Putamen (tissue), 1 donor: ENCODE results near the gene ADGRB3.
A peak's percentile ranks its signal among the peaks of the same experiment; 100 is the strongest.
"Not testable (repeated sequence)": the region's sequence is repeated elsewhere in the genome, so short reads cannot be mapped to it uniquely, and the experiment has no call there.

ENCODE experiments used
- DNase-seq: peaks from one replicate; pipeline ENCODE4 v3.0.0-alpha.2; 2016; ENCODE audit warnings: low spot score

ADGRB3 gene

DNA sequence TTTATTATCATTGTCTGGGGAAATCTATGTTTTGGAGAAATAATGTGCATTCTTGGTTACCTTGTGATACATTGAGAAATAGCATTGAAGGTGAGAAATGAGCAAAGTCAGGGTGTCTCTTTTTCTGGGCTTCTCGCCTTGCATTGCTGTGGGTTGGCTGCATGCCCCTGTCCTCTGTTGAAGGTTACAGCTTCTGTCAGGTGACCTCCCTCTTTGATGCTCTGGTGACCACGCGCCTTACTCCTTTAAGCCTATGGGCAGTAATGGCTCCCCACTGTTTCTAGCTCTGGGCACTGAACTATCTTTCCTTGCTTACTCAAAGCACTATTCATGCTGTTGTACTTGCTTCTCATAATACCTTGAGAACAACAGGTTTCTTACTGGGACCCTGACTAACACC lies 14.6 kb downstream of the ADGRB3 start:
- no peak for DNase-seq

DNA sequence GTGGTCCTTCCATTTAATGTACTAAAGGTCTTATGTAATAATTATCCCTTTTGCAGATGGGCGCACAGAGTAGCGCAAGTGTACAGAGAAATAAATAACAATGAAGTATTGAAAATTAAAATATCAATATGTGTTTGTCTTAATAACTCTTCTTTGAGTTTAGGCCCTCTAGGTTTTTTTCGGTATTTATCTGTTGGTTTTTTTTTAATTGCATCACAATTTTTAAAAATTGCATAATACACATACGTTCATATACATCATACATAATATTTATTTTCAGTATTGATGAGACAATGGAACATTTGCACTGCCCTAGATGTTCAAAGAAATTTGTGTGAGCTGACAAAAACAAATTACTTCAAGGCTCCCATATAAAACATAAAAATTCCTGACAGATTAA lies 15.1 kb downstream of the ADGRB3 start:
- DNase-seq, result no peak

DNA sequence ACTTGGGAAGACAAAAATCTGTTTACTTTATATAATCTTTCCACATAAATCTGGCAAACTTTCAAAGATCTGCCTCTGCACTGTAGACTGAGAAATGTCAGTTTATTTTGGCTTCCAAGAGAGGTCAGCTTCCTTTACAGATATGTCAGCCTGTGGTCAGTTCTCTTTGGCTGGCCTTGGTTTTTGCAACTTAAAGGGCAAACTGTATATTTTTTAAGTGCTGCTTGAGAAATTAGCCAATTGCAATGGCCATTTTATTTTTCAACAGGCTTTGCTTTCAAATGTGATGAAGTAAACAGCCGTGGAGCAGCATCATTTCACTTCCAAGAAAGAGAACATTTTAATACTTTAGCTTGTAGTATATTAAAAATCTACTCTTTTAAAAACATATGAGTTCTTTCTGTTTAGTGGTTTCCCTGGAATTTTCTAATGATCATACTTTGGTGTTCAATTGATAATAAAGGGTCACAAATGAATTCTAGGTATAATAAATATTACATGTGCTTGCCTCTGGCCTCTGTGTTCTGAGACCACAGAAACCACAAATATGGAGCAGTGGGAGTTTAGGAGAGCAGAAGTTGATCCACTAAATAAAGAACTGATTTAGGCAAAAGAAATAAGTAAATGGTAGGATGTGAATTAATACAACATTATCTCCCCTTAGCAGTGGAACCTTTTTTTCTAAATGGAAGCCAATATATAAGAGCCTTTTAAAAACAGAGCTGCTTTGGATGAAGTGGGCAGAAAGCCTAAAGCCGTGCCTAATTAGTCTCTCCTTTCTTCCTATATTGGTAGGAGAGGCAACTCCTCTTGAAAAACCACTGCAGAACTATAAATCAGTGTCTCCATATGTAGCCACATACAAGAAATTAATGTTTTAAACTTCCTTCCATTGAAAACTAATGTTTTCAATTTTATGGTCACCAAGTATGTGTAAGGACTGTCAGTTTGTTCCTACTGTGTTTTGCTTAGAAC lies 16.2 kb downstream of the ADGRB3 start:
- no peak for DNase-seq

DNA sequence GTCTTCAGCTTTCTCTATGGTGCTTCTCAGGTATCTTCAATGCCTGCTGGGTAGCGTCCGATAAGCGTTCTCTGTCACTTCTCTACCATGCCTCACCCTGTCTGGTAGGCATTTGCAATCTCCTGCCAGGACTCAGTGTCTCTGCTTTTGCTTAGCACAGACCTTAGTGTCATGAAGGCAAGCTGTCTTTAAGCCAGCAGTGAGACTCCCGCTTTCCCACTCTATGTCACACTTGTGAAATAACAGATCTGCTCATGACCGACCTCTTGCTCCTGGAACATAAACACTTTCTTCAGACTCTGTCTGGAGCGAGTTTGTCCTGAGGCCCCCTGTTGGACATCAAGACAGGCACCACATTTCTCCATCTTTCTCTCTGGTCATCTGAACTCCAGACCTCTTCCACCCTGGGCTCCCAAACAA lies 17.0 kb downstream of the ADGRB3 start:
- DNase-seq, result peak; percentile 62

DNA sequence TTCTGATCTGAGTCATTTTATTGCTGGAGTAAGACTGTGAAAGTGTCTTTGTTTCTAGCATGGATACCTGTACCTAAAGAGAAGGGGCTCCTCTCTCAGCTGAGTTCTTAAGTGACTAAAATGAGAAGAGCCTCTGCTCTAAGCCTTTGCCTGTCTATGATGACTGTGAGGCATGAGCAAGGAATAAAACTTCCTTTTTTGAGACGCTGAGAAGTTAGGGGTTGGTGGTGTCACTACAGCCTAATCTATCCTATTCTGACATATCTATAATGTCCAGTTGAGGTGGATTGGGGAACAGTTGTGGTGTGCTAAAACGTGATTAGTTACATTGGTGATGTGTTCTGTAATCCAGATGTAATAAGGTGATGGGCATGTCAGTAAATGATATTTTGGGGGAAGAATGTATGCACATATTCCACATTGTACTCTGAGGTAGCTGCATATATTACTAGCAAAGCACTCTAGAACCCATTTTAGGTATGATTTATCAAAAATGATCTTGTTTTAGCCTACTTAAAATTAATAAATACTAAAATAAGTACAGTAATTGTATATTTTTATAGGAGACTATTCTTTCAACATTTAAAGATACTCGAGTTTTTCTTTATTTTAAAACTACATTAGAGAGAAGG lies 18.1 kb downstream of the ADGRB3 start:
- no peak for DNase-seq

DNA sequence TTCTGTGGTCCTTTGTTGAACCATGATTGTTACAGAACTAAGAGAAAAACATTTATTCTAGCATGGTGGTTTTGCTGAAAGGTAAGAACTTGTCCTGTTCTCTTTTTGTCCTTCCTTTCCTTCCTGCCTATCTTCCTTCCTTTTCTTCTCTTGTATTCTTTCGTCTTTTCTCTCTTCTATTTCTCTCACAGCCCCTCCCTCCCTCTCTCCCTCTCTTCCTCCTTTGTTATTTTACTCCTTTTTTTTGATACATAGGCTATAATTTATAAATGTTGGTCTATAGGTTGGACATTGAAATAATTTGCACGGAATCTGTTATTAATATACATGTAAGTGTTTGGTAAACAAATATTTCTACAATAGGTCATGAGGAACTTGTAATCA lies 18.6 kb downstream of the ADGRB3 start:
- DNase-seq, result no peak

DNA sequence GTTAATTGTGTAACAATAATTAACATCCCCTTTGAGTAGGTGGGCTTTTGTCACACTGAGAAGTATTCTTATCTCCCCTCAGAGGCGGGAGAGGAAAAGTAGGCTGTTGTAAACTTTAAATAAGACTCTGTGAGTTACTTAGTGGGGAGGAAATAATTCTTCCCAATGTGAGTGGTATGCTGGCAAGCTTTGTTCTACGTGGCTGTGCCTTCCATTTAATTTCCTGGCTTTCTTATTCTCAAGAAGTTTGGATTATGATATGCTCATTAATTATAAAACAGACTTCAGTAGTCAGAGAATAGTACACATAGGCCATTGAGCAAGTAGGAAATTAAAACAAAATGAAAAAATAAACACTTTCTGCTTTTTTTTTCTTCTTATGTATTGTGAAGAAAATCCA lies 19.1 kb downstream of the ADGRB3 start:
- no peak for DNase-seq

DNA sequence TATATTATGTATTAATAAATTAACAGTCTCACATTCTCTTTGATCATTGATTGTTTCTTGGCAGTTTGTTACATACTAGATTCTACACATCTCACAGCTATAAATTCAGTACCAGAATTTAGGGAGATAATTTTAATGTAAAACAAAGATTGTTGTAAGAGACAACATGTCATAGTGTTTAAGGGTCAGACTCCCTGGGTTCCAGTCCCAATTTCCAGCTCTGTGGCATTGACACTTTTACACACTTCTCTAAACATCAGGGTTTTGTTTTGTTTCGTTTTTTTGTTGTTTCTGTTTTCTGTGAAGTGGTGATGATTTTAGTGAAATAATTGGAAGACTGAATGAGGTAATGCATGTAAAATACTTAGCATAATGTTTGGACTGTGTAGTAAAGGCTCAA lies 19.9 kb downstream of the ADGRB3 start:
- no peak for DNase-seq

DNA sequence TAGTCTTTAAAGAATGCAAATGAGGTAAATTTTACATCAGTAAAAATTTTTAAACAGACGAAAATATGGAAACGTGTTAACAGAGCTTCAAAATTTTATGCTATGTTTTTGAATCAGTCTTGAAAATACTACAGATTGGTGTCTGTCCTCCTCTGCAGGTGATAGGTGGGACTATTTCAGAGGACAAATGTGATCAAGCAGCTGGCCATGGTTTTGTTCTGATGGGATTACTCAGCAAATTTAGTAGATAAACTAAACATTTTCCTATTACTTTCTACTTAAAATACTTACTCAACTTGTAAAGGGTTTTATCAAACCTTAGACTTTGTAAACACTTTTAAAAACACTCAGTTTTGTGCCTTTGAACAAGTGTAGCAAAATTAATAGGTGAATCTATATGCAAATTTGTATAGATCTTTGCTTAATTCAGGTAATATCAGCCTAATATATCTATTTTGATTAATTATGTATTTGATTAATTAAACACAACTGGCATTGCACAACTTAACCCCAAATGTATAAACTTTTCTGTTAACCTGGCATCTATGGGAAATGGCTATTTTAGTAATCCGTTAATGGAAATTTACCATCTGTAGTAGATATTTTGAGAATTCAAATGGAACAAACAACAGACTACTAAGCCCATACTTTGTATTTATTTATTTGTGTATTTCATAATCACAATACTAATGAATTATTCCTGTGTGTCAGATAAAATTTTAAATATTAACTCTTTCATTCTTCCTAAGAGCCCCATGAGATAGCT lies 22.5 kb downstream of the ADGRB3 start:
- DNase-seq, result no peak

DNA sequence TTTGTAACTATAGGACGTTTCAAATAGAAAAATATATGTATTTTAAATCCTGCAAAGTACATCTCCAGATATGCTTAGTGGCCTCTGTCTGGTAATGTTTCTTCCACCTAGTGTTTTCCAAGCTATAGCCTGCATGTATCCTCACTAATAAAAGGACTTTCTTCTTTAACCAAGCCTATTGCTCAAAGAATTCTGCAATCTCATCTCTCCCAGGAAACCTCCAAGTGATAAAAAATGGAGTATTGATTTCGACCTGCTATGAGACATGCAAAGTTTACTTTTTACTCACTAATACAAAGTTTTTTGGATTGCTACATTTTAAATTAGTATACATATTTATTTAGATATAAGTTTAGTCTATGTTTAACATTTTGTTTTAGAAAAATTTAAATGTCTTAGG lies 23.3 kb downstream of the ADGRB3 start:
- no peak for DNase-seq

DNA sequence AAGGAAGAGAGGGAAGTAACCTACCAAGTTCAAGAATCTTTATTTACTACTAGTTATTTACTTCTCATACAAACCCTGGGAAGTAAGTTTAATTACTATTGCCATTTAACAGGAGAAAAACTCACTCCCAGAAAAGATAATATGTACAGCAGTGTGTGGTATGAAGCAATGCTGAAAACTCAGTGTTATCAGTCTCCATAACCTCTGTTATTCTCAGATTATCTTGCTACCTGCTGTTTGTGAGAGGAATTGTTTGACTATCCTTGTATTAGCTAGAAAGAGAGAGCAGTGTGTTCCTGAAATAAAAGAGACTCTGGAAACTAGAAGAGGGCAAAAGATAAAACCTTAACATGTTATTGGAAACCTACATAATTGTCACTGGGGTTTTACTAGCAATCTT lies 38.2 kb downstream of the ADGRB3 start:
- DNase-seq, result no peak

DNA sequence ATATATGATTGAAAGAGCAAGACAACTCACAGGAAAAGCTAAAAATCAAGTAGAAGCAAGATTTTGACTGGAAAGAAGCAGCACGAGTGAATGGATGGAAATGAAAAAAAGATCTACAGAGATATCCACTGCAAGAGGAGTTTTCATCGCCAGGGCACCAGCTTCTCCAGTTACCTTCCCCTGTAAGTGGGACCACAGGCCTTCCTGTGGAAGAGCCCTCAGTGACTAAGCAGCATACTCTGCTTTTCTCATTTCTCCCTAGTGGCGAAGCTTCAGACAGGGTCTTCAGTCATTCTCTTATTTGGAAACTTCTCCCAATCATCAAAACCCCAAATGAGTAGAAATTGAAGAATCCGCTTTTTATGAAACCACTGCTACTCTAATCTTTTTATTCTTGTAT lies 40.5 kb downstream of the ADGRB3 start:
- DNase-seq, result no peak

DNA sequence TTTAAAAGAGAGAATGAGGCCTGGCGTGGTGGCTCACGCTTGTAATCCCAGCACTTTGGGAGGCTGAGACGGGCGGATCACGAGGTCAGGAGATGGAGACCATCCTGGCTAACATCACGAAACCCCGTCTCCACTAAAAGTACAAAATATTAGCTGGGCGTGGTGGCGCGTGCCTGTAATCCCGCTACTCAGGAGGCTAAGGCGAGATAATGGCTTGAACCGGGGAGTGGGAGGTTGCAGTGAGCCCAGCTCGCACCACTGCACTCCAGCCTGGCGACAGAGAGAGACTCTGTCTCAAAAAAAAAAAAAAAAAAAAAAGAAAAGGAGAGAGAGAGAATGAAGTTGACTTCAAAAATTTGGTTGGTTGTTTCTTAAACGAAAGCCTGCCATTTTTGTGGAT lies 41.0 kb downstream of the ADGRB3 start:
- not testable (repeated sequence) for DNase-seq

DNA sequence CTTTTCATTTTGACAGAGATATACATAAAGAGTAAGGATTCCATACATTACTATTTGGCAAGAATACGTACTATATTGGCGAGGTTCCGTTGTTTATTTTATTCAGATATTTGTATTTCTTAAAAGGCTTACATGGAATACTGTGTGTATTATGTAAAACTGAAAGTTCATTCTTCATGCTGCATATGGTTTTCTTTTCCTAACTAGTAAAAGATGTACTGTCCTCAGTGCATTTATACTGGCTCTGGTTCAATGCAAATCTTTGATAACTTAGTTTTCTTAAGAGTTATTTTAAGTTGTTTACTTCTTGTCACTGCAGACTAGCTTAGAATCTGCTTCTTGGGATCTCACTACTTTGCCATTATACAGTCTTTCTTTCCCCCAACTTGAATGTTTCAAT lies 42.0 kb downstream of the ADGRB3 start:
- no peak for DNase-seq

DNA sequence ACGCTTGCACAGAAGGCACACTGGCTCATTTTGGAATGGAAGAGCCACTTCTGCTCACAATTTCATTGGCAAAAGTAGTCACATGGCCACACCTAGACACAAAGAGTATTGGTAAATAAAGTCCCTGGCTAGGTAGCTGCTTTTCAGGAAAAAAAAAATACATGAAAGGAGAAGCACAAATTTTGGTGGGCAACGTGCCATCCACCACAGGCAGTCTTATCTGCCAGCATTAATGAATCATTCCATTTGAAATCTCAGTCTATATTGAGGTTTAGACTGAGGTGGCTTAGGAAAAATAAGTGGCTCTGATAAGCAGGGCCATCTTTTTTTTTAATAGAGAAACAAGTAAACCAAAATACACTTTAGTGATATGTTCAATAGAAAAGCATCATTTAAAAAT lies 44.3 kb downstream of the ADGRB3 start:
- DNase-seq, result no peak

DNA sequence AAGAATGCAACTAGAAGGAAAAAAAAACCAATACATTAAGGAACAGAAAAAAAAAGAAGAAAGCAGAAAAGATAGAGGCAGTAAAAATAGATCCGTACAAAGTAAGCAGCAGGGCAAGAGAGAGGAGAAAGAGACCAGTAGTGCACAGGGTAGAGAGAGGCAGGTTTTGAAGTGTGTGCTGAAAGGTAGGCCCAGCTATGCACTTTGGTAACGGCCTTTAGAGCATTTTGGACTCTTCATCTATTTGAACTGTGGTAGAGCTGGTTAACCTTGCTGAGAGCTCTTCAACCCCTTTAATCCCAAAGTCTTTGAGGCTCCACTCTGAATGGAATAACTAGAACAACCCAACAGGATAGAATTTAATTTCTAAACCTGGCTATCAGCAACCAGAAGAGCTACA lies 45.2 kb downstream of the ADGRB3 start:
- DNase-seq, result no peak

DNA sequence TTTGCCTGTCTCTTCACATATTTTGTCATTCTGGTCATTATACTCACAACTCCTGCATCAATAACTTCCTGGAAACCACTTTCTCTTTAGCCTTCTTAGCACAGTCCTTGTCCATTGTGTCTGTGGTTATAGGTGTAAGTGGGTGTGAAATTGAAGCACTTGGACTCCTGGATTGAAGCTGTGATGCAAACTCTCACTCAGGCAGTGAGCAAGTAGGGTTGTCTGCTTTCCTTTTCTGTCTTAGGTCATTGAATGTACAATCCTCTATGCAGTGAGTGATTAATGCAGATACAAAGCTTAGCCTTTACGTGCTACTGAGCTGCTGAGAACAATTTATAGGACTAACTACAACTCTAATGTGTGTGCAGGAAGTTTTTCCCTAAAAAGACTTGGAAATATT lies 54.8 kb downstream of the ADGRB3 start:
- no peak for DNase-seq

DNA sequence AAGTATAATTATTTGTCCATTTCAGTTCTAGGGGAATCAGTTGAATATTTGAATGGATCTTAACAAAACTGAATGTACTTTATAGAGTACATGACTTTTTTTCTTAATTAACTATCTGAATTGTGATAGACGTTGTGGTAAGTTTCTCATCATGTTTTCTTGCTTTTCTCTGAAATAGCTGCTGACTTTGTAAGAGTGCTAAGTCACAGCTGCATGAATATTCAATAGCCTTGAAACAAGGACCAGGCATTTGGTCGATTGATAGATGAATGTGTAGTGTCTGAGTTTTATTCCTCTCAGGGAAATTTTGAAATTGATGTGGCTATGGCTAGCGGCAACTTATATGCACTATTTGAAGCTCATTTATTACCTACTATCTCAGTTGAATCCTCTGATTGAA lies 56.0 kb downstream of the ADGRB3 start:
- DNase-seq, result no peak

DNA sequence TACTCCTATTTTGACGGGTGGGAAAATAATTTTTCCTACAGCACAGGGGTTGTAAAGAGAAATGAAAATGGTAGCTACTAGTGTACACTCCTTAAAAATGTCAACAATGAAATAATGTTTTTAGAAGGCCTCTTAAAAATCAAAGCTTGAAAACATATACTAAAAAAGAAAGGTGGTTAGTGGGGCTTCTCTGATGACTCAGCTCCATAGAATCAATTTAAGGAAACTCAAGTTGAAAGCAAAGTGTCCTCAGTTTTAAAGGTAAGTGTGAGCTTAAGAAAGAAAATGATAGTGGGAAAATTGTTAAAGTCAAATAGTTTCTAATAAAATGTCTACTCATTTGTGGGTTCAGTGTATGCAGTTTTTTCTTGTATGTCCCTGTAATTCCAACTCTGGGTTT lies 58.2 kb downstream of the ADGRB3 start:
- DNase-seq, result no peak

DNA sequence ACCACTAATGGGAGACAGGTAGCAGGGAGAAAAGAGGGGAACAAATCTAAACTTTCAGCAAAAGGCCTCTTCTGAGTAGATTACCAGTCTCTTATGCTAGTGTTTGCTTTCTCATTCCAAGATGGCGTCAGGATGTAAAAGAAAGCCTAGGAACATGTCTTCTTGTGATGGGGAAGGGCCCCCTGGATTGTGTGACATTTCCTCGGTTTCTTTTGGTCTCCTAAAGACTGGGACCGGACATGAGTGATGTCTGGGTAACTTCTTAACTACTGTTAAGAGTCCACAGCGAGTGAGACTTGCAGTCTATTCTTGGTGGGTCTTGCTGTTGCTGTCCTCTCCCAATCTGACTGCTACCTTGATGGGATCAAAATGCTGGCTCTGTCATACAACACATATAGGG lies 60.3 kb downstream of the ADGRB3 start:
- no peak for DNase-seq

DNA sequence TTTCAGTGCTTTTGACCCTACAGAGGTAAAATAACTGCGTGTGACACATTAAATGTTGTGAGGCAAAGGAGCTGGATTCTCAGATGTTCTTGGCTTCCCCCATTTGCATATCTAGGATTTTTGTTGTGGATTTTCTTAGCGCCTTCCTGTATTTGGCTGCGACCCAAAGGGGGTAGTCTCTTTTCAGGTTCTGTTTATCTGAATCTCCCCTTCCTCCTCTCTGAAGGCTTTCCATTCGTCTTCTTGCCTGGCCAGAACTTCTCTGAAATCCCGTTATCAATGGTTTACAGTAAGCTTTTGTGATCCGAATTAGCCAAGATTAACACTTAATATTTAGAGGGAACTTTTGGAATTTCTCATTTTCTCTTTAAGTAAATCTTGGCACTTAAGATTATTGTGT lies 60.8 kb downstream of the ADGRB3 start:
- no peak for DNase-seq

DNA sequence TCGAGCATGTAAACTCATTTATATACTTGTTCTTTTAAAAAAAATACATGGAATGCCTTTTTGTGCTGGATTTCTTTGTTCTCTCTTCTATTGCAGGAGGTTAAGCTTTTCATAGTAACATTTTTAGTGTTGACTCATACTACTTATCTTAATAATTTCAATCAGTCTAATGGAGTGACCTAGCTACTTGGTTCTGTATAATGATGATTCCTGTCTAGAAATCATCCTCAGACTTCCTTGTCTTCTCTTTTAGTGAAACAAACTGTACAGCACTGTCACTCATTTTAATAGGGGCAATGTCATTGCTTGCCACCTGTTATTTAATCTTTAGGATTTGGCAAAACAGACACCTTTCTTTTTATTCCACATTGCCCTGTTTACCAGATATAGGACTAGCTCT lies 62.3 kb downstream of the ADGRB3 start:
- DNase-seq, result no peak

DNA sequence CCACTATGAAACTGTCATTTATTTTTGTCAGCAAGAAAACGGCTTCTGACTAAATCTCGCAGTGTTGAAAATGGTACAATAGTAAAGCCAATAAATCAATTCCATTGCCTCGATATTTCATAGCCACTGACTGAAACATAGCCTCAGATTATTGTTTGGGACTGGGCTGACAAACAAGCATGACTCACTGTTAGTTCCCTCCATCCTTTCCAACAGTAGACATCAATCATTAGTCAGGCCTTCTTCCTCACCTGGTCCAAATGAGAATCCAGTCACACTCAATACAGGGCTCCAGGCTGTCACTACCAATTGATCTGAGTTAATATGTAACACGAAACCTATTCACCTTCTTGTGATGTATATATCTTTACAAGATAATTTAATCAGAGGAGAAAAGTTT lies 66.1 kb downstream of the ADGRB3 start:
- DNase-seq, result no peak
